ENCODE results near the gene INO80. TPM values are rescaled to one million over a fixed set of nuclear protein-coding genes. Genes with fewer than 3 reads are reported as not detected.

The INO80 gene
- total RNA-seq, 1 experiment from 2014 or later, result 15.3 TPM

DNA sequence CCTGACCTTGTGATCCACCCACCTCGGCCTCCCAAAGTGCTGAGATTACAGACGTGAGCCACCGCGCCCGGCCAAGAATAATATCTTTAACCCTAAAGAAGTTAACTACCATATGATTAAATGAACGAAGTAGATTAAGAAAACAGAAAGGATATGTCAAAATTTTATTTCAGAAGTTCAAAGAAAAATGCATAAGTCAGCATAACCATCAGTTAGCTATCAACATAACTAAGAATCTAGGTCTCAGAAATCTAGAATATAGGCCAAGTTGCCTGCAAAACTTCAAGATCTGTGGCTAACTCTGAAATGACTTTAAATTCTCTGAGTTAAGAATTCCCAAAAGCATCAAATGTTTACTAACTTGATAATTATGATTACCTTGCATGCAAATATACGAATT is 38.0 kb downstream of the INO80 start:
- intact Hi-C loops (cut with micrococcal nuclease; ENCODE audit: unreplicated experiment), result no loop called here
- TF ChIP-seq, protein P1, sequence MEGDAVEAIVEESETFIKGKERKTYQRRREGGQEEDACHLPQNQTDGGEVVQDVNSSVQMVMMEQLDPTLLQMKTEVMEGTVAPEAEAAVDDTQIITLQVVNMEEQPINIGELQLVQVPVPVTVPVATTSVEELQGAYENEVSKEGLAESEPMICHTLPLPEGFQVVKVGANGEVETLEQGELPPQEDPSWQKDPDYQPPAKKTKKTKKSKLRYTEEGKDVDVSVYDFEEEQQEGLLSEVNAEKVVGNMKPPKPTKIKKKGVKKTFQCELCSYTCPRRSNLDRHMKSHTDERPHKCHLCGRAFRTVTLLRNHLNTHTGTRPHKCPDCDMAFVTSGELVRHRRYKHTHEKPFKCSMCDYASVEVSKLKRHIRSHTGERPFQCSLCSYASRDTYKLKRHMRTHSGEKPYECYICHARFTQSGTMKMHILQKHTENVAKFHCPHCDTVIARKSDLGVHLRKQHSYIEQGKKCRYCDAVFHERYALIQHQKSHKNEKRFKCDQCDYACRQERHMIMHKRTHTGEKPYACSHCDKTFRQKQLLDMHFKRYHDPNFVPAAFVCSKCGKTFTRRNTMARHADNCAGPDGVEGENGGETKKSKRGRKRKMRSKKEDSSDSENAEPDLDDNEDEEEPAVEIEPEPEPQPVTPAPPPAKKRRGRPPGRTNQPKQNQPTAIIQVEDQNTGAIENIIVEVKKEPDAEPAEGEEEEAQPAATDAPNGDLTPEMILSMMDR (IDR thresholded peaks at IDR 0.05; ENCODE audit: unreplicated experiment), result no peak
- no peak overlapping the region for H3K27ac Mint-ChIP-seq (ENCODE audit: unreplicated experiment)
- H3K27me3 Mint-ChIP-seq (ENCODE audit: unreplicated experiment), result no peaks in the 10 kb centered on the region
- CTCF ChIA-PET, result no interaction called here
- H3K4me3 Mint-ChIP-seq (ENCODE audit: low read depth, unreplicated experiment), result no peak overlapping the region
- H3K4me1 Mint-ChIP-seq (ENCODE audit: low read depth, unreplicated experiment), result no peaks in the 10 kb centered on the region
- H3K9me3 Mint-ChIP-seq (ENCODE audit: low read depth, unreplicated experiment), result no peaks in the 10 kb centered on the region
- no peak for DNase-seq
- H3K36me3 Mint-ChIP-seq (ENCODE audit: insufficient read depth, unreplicated experiment), result peaks cover 17% of the 10 kb centered on the region
- BruUV-seq (replicated peaks), result no TSS peak

DNA sequence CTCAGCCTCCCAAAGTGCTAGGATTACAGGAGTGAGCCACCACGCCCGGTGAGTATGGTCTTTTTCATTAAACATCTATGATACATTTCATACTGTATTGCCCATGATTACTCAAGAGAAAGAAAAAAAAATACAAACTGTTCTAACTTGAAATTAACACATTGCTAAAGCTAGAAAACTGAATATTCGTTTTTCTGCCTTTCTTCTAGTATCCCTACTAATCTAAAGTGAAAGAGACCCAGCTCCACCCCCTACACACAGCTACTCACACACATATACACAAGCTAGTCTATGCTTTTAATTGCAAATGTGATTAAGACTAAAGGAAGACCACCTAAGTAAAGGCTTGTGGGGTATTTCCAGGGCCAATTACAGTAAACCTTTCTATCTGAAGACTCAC is 43.1 kb downstream of the INO80 start:
- BruUV-seq (replicated peaks), result no TSS peak
- CTCF ChIA-PET, result no interaction called here
- Mint-ChIP-seq H3K27ac (ENCODE audit: unreplicated experiment) (no peak overlapping the region), H3K4me1 (ENCODE audit: low read depth, unreplicated experiment) (no peaks in the 10 kb centered on the region), H3K9me3 (ENCODE audit: low read depth, unreplicated experiment) (no peaks in the 10 kb centered on the region), H3K36me3 (ENCODE audit: insufficient read depth, unreplicated experiment) (peaks cover 8% of the 10 kb centered on the region), H3K27me3 (ENCODE audit: unreplicated experiment) (no peaks in the 10 kb centered on the region), H3K4me3 (ENCODE audit: low read depth, unreplicated experiment) (no peak overlapping the region)
- no peak for DNase-seq
- TF ChIP-seq, protein P1 (IDR thresholded peaks at IDR 0.05; ENCODE audit: unreplicated experiment), result no peak
- intact Hi-C loops (cut with micrococcal nuclease; ENCODE audit: unreplicated experiment), result no loop called here

DNA sequence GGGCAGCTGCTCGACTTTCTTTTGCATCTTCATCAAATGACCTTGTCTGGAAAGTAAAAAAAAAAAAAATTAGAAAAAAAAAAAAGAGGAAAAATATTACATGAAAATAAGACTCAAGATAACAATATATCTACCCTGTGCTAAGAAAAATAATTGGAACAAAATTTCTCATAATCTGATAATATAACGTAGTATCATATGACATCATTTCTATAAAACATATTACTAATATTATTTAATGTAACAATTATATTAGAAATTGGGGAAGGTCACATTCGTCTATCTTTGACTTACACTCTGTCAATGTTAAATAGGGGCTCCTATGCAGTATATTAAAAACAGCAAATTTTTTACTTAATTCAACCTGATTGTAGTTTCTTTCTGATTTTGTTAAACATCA is 44.1 kb downstream of the INO80 start:
- no peak overlapping the region for H3K4me3 Mint-ChIP-seq (ENCODE audit: low read depth, unreplicated experiment)
- H3K9me3 Mint-ChIP-seq (ENCODE audit: low read depth, unreplicated experiment), result no peaks in the 10 kb centered on the region
- CTCF ChIA-PET, result interaction anchor here (0.6 kb wide), 1 partner anchor 21 kb away, joined by 4 read pairs; no protein-coding TSS in a partner anchor
- H3K4me1 Mint-ChIP-seq (ENCODE audit: low read depth, unreplicated experiment), result no peaks in the 10 kb centered on the region
- DNase-seq, result no peak
- intact Hi-C loops (cut with micrococcal nuclease; ENCODE audit: unreplicated experiment), result no loop called here
- no peaks in the 10 kb centered on the region for H3K27me3 Mint-ChIP-seq (ENCODE audit: unreplicated experiment)
- BruUV-seq (replicated peaks), result no TSS peak
- H3K27ac Mint-ChIP-seq (ENCODE audit: unreplicated experiment), result no peak overlapping the region
- peaks cover 15% of the 10 kb centered on the region for H3K36me3 Mint-ChIP-seq (ENCODE audit: insufficient read depth, unreplicated experiment)
- TF ChIP-seq, protein P1 (IDR thresholded peaks at IDR 0.05; ENCODE audit: unreplicated experiment), result no peak

DNA sequence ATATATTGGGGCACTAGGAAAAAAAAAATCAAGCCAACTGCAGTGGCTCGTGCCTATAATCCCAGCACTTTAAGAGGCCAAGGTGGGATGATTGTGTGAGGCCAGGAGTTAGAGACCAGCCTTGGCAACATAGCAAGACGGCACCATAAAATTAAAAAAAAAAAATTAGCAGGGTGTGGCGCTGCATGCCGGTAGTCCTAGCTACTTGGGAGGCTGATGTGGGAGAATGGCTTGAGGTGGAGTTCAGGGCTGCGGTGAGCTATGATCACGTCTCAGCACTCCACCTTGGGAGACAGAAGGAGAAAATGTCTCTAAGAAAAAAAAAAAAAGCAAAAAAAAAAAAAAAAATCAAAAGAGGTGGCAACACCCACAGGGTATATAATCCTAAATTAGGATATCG is 49.6 kb downstream of the INO80 start:
- Mint-ChIP-seq H3K36me3 (ENCODE audit: insufficient read depth, unreplicated experiment) (peaks cover 22% of the 10 kb centered on the region), H3K9me3 (ENCODE audit: low read depth, unreplicated experiment) (no peaks in the 10 kb centered on the region), H3K27me3 (ENCODE audit: unreplicated experiment) (no peaks in the 10 kb centered on the region), H3K4me3 (ENCODE audit: low read depth, unreplicated experiment) (no peak overlapping the region), H3K27ac (ENCODE audit: unreplicated experiment) (no peak overlapping the region), H3K4me1 (ENCODE audit: low read depth, unreplicated experiment) (no peaks in the 10 kb centered on the region)
- TF ChIP-seq, protein P1 (IDR thresholded peaks at IDR 0.05; ENCODE audit: unreplicated experiment), result no peak
- intact Hi-C loops (cut with micrococcal nuclease; ENCODE audit: unreplicated experiment), result no loop called here
- CTCF ChIA-PET, result interaction anchor here (0.7 kb wide), 2 partner anchors 11 to 774 kb away, joined by 3 to 4 read pairs; no protein-coding TSS in a partner anchor
- DNase-seq, result no peak
- no TSS peak for BruUV-seq (replicated peaks)
